ENCODE measurements around the gene CLTCL1.

GRCh38 chr22:19215360-19215759 is 76.2 kb downstream of the CLTCL1 start:
- TF ChIP-seq POLR2A (IDR thresholded peaks at IDR 0.05): no peak
- TF ChIP-seq CTCF (IDR thresholded peaks at IDR 0.05): no peak
